ENCODE data around the gene CRY2.

CRY2 gene

DNA sequence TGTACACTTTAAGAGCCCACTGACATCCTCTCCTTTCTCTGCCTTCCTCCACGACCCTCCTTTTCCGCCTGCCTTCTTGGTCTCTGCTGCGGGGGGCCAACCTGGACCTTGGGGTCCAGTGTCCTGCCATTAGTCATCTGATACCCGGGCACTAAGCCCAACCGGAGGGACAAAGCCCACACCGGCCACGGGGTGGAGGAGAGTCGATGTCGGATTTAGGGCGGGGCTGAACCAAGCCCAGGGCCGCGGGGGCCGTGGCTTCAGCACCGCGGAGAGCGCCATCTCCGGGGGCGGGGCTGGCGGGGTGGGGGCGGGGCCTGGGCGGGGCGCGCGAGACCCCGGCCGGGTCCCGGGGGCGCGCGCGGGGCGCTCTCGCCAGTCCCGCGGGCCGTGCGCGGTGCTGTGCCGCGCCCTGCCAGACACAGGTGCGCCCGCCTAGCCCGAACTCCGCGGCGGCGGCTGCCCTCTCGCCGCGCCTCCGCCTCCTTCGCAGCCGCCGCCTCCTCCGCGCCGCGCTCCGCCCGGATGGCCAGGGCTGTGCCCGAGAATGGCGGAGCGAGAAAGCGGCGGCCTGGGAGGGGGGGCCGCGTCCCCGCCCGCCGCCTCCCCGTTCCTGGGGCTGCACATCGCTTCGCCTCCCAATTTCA, 38.1 kb downstream of the CRY2 start, which contains the start of gene MAPK8IP1:
Gene MAPK8IP1 (plus strand): TSS at position 378 of the 647 bp plus-strand sequence. CDS start 170 bp downstream, at position 548.
- ATAC-seq: peak; percentile 52
- no peak for TF ChIP-seq ZFP30 (CRISPR knock-in tag; IDR thresholded peaks at IDR 0.05)
- TF ChIP-seq CSDC2 (CRISPR knock-in tag; IDR thresholded peaks at IDR 0.05): peak; percentile 27; the same call in 1 of the 2 replicates
- TF ChIP-seq BACH2 (CRISPR knock-in tag; IDR thresholded peaks at IDR 0.05; ENCODE audit: borderline replicate concordance): no peak
- TF ChIP-seq, protein P1, sequence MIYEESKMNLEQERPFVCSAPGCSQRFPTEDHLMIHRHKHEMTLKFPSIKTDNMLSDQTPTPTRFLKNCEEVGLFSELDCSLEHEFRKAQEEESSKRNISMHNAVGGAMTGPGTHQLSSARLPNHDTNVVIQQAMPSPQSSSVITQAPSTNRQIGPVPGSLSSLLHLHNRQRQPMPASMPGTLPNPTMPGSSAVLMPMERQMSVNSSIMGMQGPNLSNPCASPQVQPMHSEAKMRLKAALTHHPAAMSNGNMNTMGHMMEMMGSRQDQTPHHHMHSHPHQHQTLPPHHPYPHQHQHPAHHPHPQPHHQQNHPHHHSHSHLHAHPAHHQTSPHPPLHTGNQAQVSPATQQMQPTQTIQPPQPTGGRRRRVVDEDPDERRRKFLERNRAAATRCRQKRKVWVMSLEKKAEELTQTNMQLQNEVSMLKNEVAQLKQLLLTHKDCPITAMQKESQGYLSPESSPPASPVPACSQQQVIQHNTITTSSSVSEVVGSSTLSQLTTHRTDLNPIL (CRISPR knock-in tag; IDR thresholded peaks at IDR 0.05; ENCODE audit: low read depth): no peak
- no peak for TF ChIP-seq TOX (CRISPR knock-in tag; IDR thresholded peaks at IDR 0.05; ENCODE audit: borderline replicate concordance)

DNA sequence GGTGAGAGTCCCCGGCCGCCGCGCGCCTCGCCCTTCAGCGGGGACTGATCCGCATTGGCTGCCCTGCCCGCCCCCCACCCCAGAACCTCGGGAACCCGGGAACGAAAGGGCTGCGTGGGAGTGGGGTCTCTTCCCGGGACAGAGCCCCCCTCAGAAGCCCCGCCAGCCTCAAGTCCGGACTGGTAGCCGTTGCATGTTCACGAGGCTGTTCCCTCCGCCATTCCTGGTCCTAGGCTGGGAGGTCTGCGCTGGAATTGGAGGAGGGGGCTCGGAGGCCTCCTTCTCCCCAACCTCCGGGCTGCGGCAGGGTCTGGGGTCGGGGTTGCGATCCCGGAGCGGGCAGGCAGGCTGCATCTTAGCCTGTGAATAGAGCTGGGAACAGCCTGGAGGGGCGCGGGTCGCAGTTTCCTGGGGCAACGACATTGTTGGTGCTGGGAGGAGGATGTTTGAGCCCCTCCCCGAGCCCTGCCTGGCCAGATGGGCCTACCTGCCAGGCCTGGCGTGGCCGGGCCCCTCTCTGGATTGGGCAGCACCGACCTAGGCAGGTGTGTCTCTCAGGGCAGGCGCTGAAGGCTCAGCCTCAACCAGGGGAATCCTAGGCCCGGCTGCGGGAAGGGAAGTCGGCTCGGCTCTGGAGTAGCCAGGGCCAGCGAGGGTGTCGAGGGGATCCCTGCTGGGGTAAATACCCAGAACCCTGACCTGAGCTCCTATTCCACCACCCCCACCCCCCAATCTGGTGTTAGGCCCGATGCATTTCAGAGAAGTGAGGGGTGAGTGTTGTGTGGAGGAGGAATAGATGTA, 38.8 kb downstream of the CRY2 start:
- peak; percentile 11 for ATAC-seq
- TF ChIP-seq SNAI2 (CRISPR knock-in tag; IDR thresholded peaks at IDR 0.05): no peak
- TF ChIP-seq TOX (CRISPR knock-in tag; IDR thresholded peaks at IDR 0.05; ENCODE audit: borderline replicate concordance): no peak
- no peak for TF ChIP-seq BACH2 (CRISPR knock-in tag; IDR thresholded peaks at IDR 0.05; ENCODE audit: borderline replicate concordance)
- TF ChIP-seq PPARA (CRISPR knock-in tag; IDR thresholded peaks at IDR 0.05; ENCODE audit: borderline replicate concordance): no peak
- no peak for TF ChIP-seq ARNTL (CRISPR knock-in tag; IDR thresholded peaks at IDR 0.05; ENCODE audit: borderline replicate concordance, low read depth)
- no peak for TF ChIP-seq OSR1 (CRISPR knock-in tag; IDR thresholded peaks at IDR 0.05)
- no peak for TF ChIP-seq ZNF565 (CRISPR knock-in tag; conservative IDR thresholded peaks at IDR 0.05; ENCODE audit: low read depth)
- TF ChIP-seq, protein P2, sequence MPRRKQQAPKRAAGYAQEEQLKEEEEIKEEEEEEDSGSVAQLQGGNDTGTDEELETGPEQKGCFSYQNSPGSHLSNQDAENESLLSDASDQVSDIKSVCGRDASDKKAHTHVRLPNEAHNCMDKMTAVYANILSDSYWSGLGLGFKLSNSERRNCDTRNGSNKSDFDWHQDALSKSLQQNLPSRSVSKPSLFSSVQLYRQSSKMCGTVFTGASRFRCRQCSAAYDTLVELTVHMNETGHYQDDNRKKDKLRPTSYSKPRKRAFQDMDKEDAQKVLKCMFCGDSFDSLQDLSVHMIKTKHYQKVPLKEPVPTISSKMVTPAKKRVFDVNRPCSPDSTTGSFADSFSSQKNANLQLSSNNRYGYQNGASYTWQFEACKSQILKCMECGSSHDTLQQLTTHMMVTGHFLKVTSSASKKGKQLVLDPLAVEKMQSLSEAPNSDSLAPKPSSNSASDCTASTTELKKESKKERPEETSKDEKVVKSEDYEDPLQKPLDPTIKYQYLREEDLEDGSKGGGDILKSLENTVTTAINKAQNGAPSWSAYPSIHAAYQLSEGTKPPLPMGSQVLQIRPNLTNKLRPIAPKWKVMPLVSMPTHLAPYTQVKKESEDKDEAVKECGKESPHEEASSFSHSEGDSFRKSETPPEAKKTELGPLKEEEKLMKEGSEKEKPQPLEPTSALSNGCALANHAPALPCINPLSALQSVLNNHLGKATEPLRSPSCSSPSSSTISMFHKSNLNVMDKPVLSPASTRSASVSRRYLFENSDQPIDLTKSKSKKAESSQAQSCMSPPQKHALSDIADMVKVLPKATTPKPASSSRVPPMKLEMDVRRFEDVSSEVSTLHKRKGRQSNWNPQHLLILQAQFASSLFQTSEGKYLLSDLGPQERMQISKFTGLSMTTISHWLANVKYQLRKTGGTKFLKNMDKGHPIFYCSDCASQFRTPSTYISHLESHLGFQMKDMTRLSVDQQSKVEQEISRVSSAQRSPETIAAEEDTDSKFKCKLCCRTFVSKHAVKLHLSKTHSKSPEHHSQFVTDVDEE (CRISPR knock-in tag; IDR thresholded peaks at IDR 0.05): no peak
- no peak for TF ChIP-seq ZNF70 (CRISPR knock-in tag; IDR thresholded peaks at IDR 0.05)
- TF ChIP-seq, protein P1 (CRISPR knock-in tag; IDR thresholded peaks at IDR 0.05; ENCODE audit: low read depth): no peak
- no peak for TF ChIP-seq ZNF8 (CRISPR knock-in tag; IDR thresholded peaks at IDR 0.05)
- TF ChIP-seq ESRRG (CRISPR knock-in tag; IDR thresholded peaks at IDR 0.05): no peak
- no peak for TF ChIP-seq RARB (CRISPR knock-in tag; IDR thresholded peaks at IDR 0.05)
- TF ChIP-seq, protein P3, sequence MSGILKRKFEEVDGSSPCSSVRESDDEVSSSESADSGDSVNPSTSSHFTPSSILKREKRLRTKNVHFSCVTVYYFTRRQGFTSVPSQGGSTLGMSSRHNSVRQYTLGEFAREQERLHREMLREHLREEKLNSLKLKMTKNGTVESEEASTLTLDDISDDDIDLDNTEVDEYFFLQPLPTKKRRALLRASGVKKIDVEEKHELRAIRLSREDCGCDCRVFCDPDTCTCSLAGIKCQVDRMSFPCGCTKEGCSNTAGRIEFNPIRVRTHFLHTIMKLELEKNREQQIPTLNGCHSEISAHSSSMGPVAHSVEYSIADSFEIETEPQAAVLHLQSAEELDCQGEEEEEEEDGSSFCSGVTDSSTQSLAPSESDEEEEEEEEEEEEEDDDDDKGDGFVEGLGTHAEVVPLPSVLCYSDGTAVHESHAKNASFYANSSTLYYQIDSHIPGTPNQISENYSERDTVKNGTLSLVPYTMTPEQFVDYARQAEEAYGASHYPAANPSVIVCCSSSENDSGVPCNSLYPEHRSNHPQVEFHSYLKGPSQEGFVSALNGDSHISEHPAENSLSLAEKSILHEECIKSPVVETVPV (CRISPR knock-in tag; IDR thresholded peaks at IDR 0.05): no peak
- no peak for TF ChIP-seq ZFP3 (CRISPR knock-in tag; IDR thresholded peaks at IDR 0.05)
- TF ChIP-seq GLIS3 (CRISPR knock-in tag; IDR thresholded peaks at IDR 0.05): no peak
- TF ChIP-seq, protein P4, sequence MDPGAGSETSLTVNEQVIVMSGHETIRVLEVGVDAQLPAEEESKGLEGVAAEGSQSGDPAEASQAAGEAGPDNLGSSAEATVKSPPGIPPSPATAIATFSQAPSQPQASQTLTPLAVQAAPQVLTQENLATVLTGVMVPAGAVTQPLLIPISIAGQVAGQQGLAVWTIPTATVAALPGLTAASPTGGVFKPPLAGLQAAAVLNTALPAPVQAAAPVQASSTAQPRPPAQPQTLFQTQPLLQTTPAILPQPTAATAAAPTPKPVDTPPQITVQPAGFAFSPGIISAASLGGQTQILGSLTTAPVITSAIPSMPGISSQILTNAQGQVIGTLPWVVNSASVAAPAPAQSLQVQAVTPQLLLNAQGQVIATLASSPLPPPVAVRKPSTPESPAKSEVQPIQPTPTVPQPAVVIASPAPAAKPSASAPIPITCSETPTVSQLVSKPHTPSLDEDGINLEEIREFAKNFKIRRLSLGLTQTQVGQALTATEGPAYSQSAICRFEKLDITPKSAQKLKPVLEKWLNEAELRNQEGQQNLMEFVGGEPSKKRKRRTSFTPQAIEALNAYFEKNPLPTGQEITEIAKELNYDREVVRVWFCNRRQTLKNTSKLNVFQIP (CRISPR knock-in tag; IDR thresholded peaks at IDR 0.05; ENCODE audit: borderline replicate concordance, low read depth): no peak

Data from SK-N-SH treated with all-trans-retinoic acid at 6 μM for 48 hours (cell line).